B cell (primary cell): ENCODE results near the gene PRM1. TPM values are rescaled to one million over a fixed set of nuclear protein-coding genes. Genes with fewer than 3 reads are reported as not detected.

Source experiments
- ATAC-seq: fragments of 200-7000 bp; cut with Tn5 transposase; one replicate; pipeline ENCODE4 v1.10.0; 2021; ENCODE audit warnings: low read depth, mild to moderate bottlenecking, moderate number of reproducible peaks, moderate library complexity
- CTCF ChIA-PET: fragments of 350-600 bp; sonication (Branson Sonifier 250); formaldehyde crosslinking; loops from one replicate; lab custom pipeline; 2021; ENCODE audit warnings: antibody characterized with exemption, inconsistent platforms; lab: Charles Lee
- POLR2A ChIA-PET: fragments of 350-600 bp; sonication (Branson Sonifier 250); formaldehyde crosslinking; loops from one replicate; lab custom pipeline; 2021; ENCODE audit warnings: antibody characterized with exemption; lab: Charles Lee
- DNase-seq: peaks from one replicate; pipeline ENCODE4 v3.0.0; 2013
- H2AFZ ChIP-seq: 2 replicates; pipeline ENCODE4 v1.6.1; 2012; ENCODE audit warnings: mild to moderate bottlenecking, low read depth, low read length; ENCODE audit not compliant: insufficient read depth, poor library complexity, severe bottlenecking
- H3K27ac ChIP-seq, 2 donors: 1 replicate in 1 of 2; 2 replicates in 1 of 2; pipeline ENCODE4 v1.5.1; 2012 to 2013; ENCODE audit warnings: low read length in 2 of 2, mild to moderate bottlenecking in 2 of 2, moderate library complexity in 1 of 2
- H3K27me3 ChIP-seq, 4 experiments: fragments of 200-600 bp in 1 of 4; sonication (generic) in 1 of 4; replicated peaks in 1 of 4; 1 replicate in 2 of 4; 2 replicates in 2 of 4; pipeline versions ENCODE4 v1.6.1 to v1.7.0; 2013 to 2016; ENCODE audit warnings: low read length in 3 of 4, mild to moderate bottlenecking in 2 of 4, mixed read lengths in 1 of 4, moderate library complexity in 1 of 4; ENCODE audit not compliant: insufficient read depth in 4 of 4, control insufficient read depth in 3 of 4; ENCODE audit errors: control extremely low read depth in 1 of 4
- H3K36me3 ChIP-seq, 2 experiments: replicated peaks in 1 of 2; 1 replicate in 1 of 2; 2 replicates in 1 of 2; pipeline versions ENCODE4 v1.6.1 to v1.7.1; 2013; ENCODE audit warnings: low read length in 1 of 2; ENCODE audit not compliant: insufficient read depth in 2 of 2, control insufficient read depth in 1 of 2; ENCODE audit errors: control extremely low read depth in 1 of 2, extremely low read depth in 1 of 2
- H3K4me1 ChIP-seq, 2 donors: fragments of 200-600 bp in 1 of 2; sonication (generic) in 1 of 2; 1 replicate in 1 of 2; 2 replicates in 1 of 2; pipeline versions ENCODE4 v1.5.1 to v1.6.1; 2013 to 2017; ENCODE audit warnings: low read length in 2 of 2; ENCODE audit not compliant: control insufficient read depth in 2 of 2, insufficient read depth in 2 of 2
- H3K4me2 ChIP-seq: replicated peaks from 2 replicates; pipeline ENCODE3; 2012; ENCODE audit warnings: mild to moderate bottlenecking, low read depth, low read length; ENCODE audit not compliant: poor library complexity, severe bottlenecking
- H3K4me3 ChIP-seq, 5 experiments: fragments of 200-600 bp in 1 of 5; sonication (generic) in 1 of 5; 1 replicate in 3 of 5; 2 replicates in 2 of 5; pipeline versions ENCODE4 v1.5.1 to v1.7.0; 2011 to 2016; ENCODE audit warnings: low read length in 4 of 5, mild to moderate bottlenecking in 4 of 5, low read depth in 2 of 5, control low read depth in 1 of 5, moderate library complexity in 1 of 5; ENCODE audit not compliant: insufficient read depth in 1 of 5; ENCODE audit errors: control extremely low read depth in 1 of 5, extremely low read depth in 1 of 5
- H3K79me2 ChIP-seq: fragments of 200-600 bp; sonication (generic); one replicate; pipeline ENCODE4 v1.6.0; 2016; ENCODE audit warnings: low read length; ENCODE audit not compliant: control insufficient read depth, insufficient read depth
- H3K9ac ChIP-seq: fragments of 200-600 bp; sonication (generic); 2 replicates; pipeline ENCODE4 v1.6.1; 2017; ENCODE audit warnings: mild to moderate bottlenecking, low read length, moderate library complexity
- H3K9me3 ChIP-seq, 3 donors: one replicate each; pipeline versions ENCODE4 v1.6.1 to v1.7.1; 2013; ENCODE audit warnings: low read length in 2 of 3; ENCODE audit not compliant: control insufficient read depth in 2 of 3, insufficient read depth in 1 of 3; ENCODE audit errors: control extremely low read depth in 1 of 3
- H4K20me1 ChIP-seq: 2 replicates; pipeline ENCODE4 v1.6.0; 2012; ENCODE audit warnings: mild to moderate bottlenecking, low read length; ENCODE audit not compliant: insufficient read depth, control insufficient read depth, poor library complexity, severe bottlenecking
- H3K27ac Mint-ChIP-seq: one replicate; pipeline ENCODE4 v1.8.0; 2021; ENCODE audit warnings: mixed read lengths
- H3K27me3 Mint-ChIP-seq: one replicate; pipeline ENCODE4 v1.8.0; 2021; ENCODE audit warnings: mixed read lengths
- H3K4me1 Mint-ChIP-seq: one replicate; pipeline ENCODE4 v1.8.0; 2021; ENCODE audit warnings: mixed read lengths
- H3K4me3 Mint-ChIP-seq: one replicate; pipeline ENCODE4 v1.8.0; 2021; ENCODE audit warnings: mixed read lengths
- H3K9me3 Mint-ChIP-seq: one replicate; pipeline ENCODE4 v1.8.0; 2022; ENCODE audit warnings: mixed read lengths; ENCODE audit not compliant: insufficient read depth
- EZH2 ChIP-seq: IDR thresholded peaks from 2 replicates; pipeline ENCODE4 v1.6.1; 2012; ENCODE audit warnings: borderline replicate concordance, low read depth, mild to moderate bottlenecking, moderate library complexity, low read length; ENCODE audit not compliant: insufficient read depth, poor library complexity, severe bottlenecking
- WGBS: methylation state at CpG from one replicate; pipeline ENCODE4 v1.1.5; 2013; ENCODE audit warnings: missing lambda C conversion rate; ENCODE audit not compliant: insufficient coverage; 5-methylcytosine and 5-hydroxymethylcytosine counted together
- intact Hi-C: fragments of 100-400 bp; cut with micrococcal nuclease; formaldehyde crosslinking; loops from one replicate; pipeline ENCODE4 v1.10.0; 2022
- polyA plus RNA-seq: library from polyadenylated mRNA; depleted of rRNA; stranded (reverse); fragments of >200 nt; gene quantifications from 2 replicates; pipeline ENCODE4 v1.2.3, GENCODE V29; 2012
- total RNA-seq, 2 donors: library from RNA; stranded (reverse); fragments of 120-200 nt in 1 of 2; gene quantifications; 1 replicate in 1 of 2; 2 replicates in 1 of 2; pipeline versions ENCODE4 v1.2.3 to v1.2.4, GENCODE V29; 2013 to 2022
- TF ChIP-seq, protein P1 (sequence below): fragments of 200-600 bp; IDR thresholded peaks from one replicate; pipeline ENCODE4 v1.8.0; 2022; ENCODE audit warnings: antibody characterized with exemption, mild to moderate bottlenecking

The PRM1 gene
- total and polyA plus RNA-seq, 2 donors (not counting 1 experiment from before 2014, with no cell fraction given), result not detected

- Histone ChIP-seq H3K27ac (peak overlapping the region; percentile 91 to 94), H3K4me1 (peaks cover 59 to 74% of the 10 kb centered on the region in 2 donors)
- no peaks in the 10 kb centered on the region for H3K9me3 Mint-ChIP-seq
These were observed 46.4 kb upstream of the PRM1 start for GRCh38 chr16:11327277-11328171.

More at GRCh38 chr16:11327277-11328171, 46.4 kb upstream of the PRM1 start:
- Mint-ChIP-seq H3K4me1 (peaks cover 61% of the 10 kb centered on the region), H3K27me3 (no peaks in the 10 kb centered on the region), H3K4me3 (peak overlapping the region; percentile 81), H3K27ac (peak overlapping the region; percentile 93)
- Histone ChIP-seq H2AFZ (no peak overlapping the region), H3K4me3 (peak overlapping the region in 4 of 5 experiments; percentile 9 to 64 (median 36)), H3K9ac (peak overlapping the region; percentile 60), H3K27me3 (no peaks in the 10 kb centered on the region), H3K4me2 (peak overlapping the region; percentile 83), H3K9me3 (peaks cover 0 to 14% (median 3%) of the 10 kb centered on the region in 3 donors), H4K20me1 (no peaks in the 10 kb centered on the region), H3K36me3 (no peaks in the 10 kb centered on the region), H3K79me2 (peaks cover 4% of the 10 kb centered on the region)
- CTCF ChIA-PET, result interaction anchor here (0.6 to 4.7 kb wide), 17 partner anchors 11 to 364 kb away, joined by 3 to 52 read pairs (median 4); partner anchors contain the start of gene SOCS1
- POLR2A ChIA-PET, result interaction anchor here (0.6 to 7.6 kb wide), 7 partner anchors 17 to 837 kb away, joined by 3 to 94 read pairs (median 12); partner anchors contain the start of gene SOCS1
- intact Hi-C loops, result loop anchor here (1.0 kb wide), 5 partner anchors 16 to 71 kb away; partner anchors contain the start of genes RMI2 and SOCS1
- TF ChIP-seq, protein P1, sequence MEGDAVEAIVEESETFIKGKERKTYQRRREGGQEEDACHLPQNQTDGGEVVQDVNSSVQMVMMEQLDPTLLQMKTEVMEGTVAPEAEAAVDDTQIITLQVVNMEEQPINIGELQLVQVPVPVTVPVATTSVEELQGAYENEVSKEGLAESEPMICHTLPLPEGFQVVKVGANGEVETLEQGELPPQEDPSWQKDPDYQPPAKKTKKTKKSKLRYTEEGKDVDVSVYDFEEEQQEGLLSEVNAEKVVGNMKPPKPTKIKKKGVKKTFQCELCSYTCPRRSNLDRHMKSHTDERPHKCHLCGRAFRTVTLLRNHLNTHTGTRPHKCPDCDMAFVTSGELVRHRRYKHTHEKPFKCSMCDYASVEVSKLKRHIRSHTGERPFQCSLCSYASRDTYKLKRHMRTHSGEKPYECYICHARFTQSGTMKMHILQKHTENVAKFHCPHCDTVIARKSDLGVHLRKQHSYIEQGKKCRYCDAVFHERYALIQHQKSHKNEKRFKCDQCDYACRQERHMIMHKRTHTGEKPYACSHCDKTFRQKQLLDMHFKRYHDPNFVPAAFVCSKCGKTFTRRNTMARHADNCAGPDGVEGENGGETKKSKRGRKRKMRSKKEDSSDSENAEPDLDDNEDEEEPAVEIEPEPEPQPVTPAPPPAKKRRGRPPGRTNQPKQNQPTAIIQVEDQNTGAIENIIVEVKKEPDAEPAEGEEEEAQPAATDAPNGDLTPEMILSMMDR, result no peak
- TF ChIP-seq EZH2, result no peak
- DNase-seq (peak; percentile 80), ATAC-seq (peak; percentile 46)
- 27% methylated on average over 10 of the region's 23 CpGs for WGBS
